Activated T-helper 17 cell treated with anti-CD3 and anti-CD28 coated beads, Interleukin-2, amount 50 U/mL, for 72 hours (primary cell): ENCODE results near the gene CEBPG. TPM values are rescaled to one million over a fixed set of nuclear protein-coding genes. Genes with fewer than 3 reads are reported as not detected.

Experiments used
- ATAC-seq: fragments of 150-1000 bp; cut with Tn5 transposase; replicated peaks from 2 replicates; pipeline ENCODE4 v1.10.0; 2021; ENCODE audit warnings: mild to moderate bottlenecking, moderate library complexity
- H3K27ac Mint-ChIP-seq: one replicate; pipeline ENCODE4 v1.8.0; 2022; ENCODE audit warnings: mixed read lengths
- H3K27me3 Mint-ChIP-seq: one replicate; pipeline ENCODE4 v1.8.0; 2022; ENCODE audit warnings: mixed read lengths
- H3K36me3 Mint-ChIP-seq: one replicate; pipeline ENCODE4 v1.8.0; 2022; ENCODE audit warnings: low read depth, mild to moderate bottlenecking, mixed read lengths
- H3K4me1 Mint-ChIP-seq: one replicate; pipeline ENCODE4 v1.8.0; 2022; ENCODE audit warnings: mixed read lengths
- H3K4me3 Mint-ChIP-seq: one replicate; pipeline ENCODE4 v1.8.0; 2022; ENCODE audit warnings: mild to moderate bottlenecking, mixed read lengths
- H3K9me3 Mint-ChIP-seq: one replicate; pipeline ENCODE4 v1.8.0; 2022; ENCODE audit warnings: mixed read lengths
- total RNA-seq, 2 donors: library from RNA; stranded (reverse); gene quantifications; one replicate each; pipeline ENCODE4 v1.2.3, GENCODE V29; 2022

The CEBPG gene
- total RNA-seq, 2 donors from 2014 or later: 15.0 to 23.6 TPM

GRCh38 chr19:33401683-33402420, 28.3 kb downstream of the CEBPG start:
- Mint-ChIP-seq H3K4me3 (no peak overlapping the region), H3K27me3 (no peaks in the 10 kb centered on the region), H3K9me3 (no peaks in the 10 kb centered on the region), H3K4me1 (peaks cover 6% of the 10 kb centered on the region), H3K27ac (no peak overlapping the region), H3K36me3 (no peaks in the 10 kb centered on the region)
- no peak for ATAC-seq

GRCh38 chr19:33402421-33403220, 29.1 kb downstream of the CEBPG start:
- no peak overlapping the region for H3K4me3 Mint-ChIP-seq
- no peak for ATAC-seq
- no peak overlapping the region for H3K27ac Mint-ChIP-seq
- no peaks in the 10 kb centered on the region for H3K9me3 Mint-ChIP-seq
- H3K4me1 Mint-ChIP-seq: peaks cover 6% of the 10 kb centered on the region
- H3K27me3 Mint-ChIP-seq: no peaks in the 10 kb centered on the region
- no peaks in the 10 kb centered on the region for H3K36me3 Mint-ChIP-seq

- Mint-ChIP-seq H3K36me3 (no peaks in the 10 kb centered on the region), H3K27me3 (no peaks in the 10 kb centered on the region), H3K4me1 (peaks cover 6% of the 10 kb centered on the region), H3K9me3 (no peaks in the 10 kb centered on the region), H3K27ac (no peak overlapping the region), H3K4me3 (no peak overlapping the region)
- no peak for ATAC-seq
Measured at GRCh38 chr19:33403221-33403972, 29.9 kb downstream of the CEBPG start.

DNA sequence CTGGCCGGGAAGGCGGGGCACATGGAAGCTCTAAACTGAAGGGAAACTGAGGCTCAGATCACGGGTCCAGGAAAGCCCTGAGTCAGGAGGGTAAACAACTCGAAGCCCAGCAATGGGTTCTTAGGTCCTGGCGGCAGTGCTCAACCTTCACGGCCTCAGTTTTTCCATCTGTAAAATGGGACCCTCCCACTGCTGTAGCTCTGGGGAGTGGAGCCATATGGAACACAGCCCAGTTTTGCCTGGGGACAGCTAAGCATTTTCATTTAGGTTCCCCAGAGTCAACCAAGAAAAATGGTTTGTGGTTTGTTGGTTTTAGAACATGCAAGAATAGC, 30.4 kb downstream of the CEBPG start:
- peaks cover 6% of the 10 kb centered on the region for H3K4me1 Mint-ChIP-seq
- no peak for ATAC-seq
- H3K27ac Mint-ChIP-seq: no peak overlapping the region

DNA sequence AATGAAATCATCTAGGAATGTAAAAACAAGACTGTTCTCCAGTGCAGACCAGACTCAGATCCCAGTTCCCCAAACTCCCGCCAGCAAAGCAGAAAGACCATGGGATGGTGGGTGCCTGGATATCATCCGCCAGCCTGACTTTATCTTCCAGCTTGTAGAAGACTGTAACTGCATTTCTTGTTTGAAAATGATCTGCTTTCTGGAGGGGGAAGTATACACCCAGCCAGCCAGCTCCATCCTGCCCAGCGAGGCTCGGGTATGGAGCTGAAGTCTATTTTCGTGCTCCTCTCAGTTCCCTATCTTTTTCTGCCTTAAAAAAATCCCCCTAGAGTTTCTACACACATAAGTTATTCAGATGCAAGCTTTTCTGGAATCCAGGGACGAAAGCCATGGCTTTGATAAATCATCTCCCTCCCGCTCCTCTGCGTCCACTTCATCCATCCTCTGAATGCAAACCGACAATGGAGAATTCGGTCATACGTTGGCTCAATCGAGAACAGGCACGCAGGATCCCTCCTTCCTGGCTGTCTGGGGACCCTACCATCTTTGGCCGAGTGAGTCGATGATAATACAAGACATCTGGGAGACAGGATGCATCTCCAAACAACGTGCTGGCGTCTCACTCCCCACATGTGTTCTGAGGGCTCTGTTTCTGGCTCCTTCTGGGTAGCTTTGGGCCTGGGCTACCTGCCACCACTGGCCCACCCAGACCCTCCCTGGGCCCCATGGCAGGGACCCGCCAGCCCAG, 31.2 kb downstream of the CEBPG start:
- Mint-ChIP-seq H3K4me3 (no peak overlapping the region), H3K27ac (peak overlapping the region; percentile 36), H3K36me3 (no peaks in the 10 kb centered on the region)

More for the DNA sequence above, 30.4 kb downstream of the CEBPG start:
- Mint-ChIP-seq H3K27me3 (no peaks in the 10 kb centered on the region), H3K9me3 (no peaks in the 10 kb centered on the region), H3K4me3 (no peak overlapping the region), H3K36me3 (no peaks in the 10 kb centered on the region)

DNA sequence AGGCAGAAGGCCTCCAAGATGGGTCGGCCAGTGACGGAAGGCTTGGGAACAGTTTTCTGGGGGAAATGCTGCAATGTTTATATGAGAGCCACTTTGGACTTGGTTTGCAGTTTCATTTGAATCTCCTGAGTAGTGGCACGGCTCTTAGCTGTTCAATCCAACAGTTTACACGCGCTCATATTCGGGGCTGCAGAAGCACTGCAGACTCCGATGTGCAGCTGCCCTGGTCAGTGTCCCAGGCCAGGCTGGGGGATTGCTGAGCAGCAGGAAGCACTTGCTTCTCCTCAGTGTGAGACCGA, 31.7 kb downstream of the CEBPG start:
- no peaks in the 10 kb centered on the region for H3K9me3 Mint-ChIP-seq
- no peak overlapping the region for H3K4me3 Mint-ChIP-seq
- H3K27me3 Mint-ChIP-seq: no peaks in the 10 kb centered on the region
- no peak overlapping the region for H3K27ac Mint-ChIP-seq
- H3K36me3 Mint-ChIP-seq: no peaks in the 10 kb centered on the region
- peaks cover 6% of the 10 kb centered on the region for H3K4me1 Mint-ChIP-seq
- ATAC-seq: no peak

More for the DNA sequence above, 31.2 kb downstream of the CEBPG start:
- no peak for ATAC-seq
- Mint-ChIP-seq H3K9me3 (no peaks in the 10 kb centered on the region), H3K27me3 (no peaks in the 10 kb centered on the region), H3K4me1 (peaks cover 6% of the 10 kb centered on the region)

DNA sequence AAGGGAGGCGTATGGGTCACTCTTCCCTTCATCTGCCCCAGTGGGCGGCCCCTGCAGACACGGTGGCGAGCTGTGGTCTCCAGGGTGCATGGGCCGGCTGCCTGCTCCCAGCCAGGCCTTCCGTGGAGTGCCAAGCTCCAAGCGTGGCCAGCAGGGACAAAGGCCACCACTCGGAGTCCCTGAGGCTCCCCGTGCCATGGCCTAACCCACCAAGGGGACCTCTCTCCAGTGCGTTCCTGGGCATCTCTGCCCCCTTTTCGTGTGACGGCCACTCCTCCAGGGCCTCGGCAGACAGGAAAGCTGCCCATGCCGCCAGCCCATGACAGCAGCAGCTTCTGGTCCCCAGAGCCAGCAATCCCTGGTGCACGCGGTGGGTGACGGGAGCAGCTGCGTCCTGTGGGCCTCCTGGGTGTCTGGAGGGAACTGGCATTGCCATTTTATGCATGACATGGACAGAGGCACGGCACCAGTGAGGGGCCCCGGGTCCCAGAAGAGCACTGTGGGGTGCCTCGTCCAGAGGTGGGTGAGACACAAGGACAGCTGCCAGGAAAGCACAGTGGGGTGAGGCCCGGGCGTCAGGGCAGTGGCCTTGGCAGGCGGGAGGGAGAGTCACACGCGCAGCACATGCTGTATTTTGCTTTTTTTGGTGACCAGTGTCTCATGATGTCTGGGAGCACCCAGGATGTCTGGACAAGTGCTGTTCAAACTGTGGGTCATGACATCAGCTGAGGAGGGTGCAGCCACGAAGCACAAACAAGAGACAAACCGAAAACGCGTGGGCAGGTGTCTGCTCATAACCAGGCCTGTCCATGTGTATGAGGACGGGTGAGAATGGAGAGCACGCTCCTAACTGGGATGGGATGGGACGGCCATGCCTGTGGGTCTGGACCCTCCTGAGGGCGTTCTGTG, 32.3 kb downstream of the CEBPG start:
- Mint-ChIP-seq H3K9me3 (no peaks in the 10 kb centered on the region), H3K4me3 (no peak overlapping the region), H3K27ac (peak overlapping the region; percentile 10), H3K4me1 (peaks cover 6% of the 10 kb centered on the region), H3K27me3 (no peaks in the 10 kb centered on the region), H3K36me3 (no peaks in the 10 kb centered on the region)
- ATAC-seq: peak; percentile 83

GRCh38 chr19:33406521-33407139, 33.1 kb downstream of the CEBPG start:
- Mint-ChIP-seq H3K4me1 (peaks cover 6% of the 10 kb centered on the region), H3K9me3 (no peaks in the 10 kb centered on the region), H3K4me3 (no peak overlapping the region), H3K27me3 (no peaks in the 10 kb centered on the region), H3K27ac (peak overlapping the region; percentile 10), H3K36me3 (no peaks in the 10 kb centered on the region)
- peak; percentile 74 for ATAC-seq

DNA sequence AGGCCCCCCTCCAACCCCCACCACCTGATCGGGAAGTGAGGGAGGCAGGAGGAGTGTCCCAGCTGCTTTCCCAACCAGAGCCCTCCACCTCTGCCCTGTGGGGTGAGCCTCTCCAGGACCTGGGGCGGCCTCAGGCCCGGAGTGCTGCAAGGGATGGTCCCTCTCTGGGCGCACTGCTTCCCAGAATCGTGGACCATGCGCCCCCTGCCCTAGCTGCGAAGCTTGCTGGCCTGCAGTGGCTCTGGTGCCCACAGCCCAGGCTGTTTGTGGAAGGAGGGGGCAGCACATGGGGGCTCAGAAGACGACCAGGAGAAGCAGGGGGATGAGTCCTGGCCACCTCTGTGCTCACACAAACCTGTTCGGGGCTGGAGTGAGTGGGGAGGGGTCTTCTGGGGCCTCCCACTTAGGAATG, 33.6 kb downstream of the CEBPG start:
- Mint-ChIP-seq H3K27ac (no peak overlapping the region), H3K4me3 (no peak overlapping the region), H3K4me1 (peaks cover 6% of the 10 kb centered on the region), H3K36me3 (no peaks in the 10 kb centered on the region), H3K27me3 (no peaks in the 10 kb centered on the region), H3K9me3 (no peaks in the 10 kb centered on the region)
- ATAC-seq: peak; percentile 17

- H3K4me3 Mint-ChIP-seq: no peak overlapping the region
- no peaks in the 10 kb centered on the region for H3K27me3 Mint-ChIP-seq
- no peaks in the 10 kb centered on the region for H3K9me3 Mint-ChIP-seq
- ATAC-seq: no peak
- H3K27ac Mint-ChIP-seq: no peak overlapping the region
- peaks cover 6% of the 10 kb centered on the region for H3K4me1 Mint-ChIP-seq
- no peaks in the 10 kb centered on the region for H3K36me3 Mint-ChIP-seq
Measured at GRCh38 chr19:33407716-33408115, 34.2 kb downstream of the CEBPG start.

DNA sequence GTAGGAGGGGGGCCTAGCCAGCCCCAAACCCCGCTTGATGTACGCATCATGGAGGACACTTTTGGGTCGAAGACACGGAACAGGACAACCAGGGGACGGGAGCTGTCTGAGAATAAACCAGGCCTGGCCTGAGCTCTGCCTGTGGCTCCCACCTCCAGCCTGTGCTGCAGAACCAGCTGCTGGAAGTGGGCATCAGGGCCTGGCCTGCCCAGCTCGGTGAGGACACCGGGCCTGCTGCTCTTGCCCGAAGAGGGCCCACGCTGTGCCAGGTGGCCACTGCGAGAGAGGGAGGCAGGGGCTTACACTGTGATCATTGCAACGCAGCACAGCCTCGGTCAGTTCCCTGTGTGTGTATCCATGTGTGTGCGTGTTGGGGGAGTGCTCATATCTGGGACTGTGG, 34.6 kb downstream of the CEBPG start:
- peaks cover 6% of the 10 kb centered on the region for H3K4me1 Mint-ChIP-seq
- no peak for ATAC-seq
- H3K36me3 Mint-ChIP-seq: no peaks in the 10 kb centered on the region
- H3K27me3 Mint-ChIP-seq: no peaks in the 10 kb centered on the region
- H3K27ac Mint-ChIP-seq: no peak overlapping the region
- H3K4me3 Mint-ChIP-seq: no peak overlapping the region
- H3K9me3 Mint-ChIP-seq: no peaks in the 10 kb centered on the region

- Mint-ChIP-seq H3K36me3 (no peaks in the 10 kb centered on the region), H3K27me3 (no peaks in the 10 kb centered on the region), H3K27ac (no peak overlapping the region), H3K4me1 (peaks cover 6% of the 10 kb centered on the region), H3K4me3 (no peak overlapping the region), H3K9me3 (no peaks in the 10 kb centered on the region)
- no peak for ATAC-seq
Measured at GRCh38 chr19:33408538-33409434, 35.3 kb downstream of the CEBPG start.
